HG02571 (cell line): Measurements from ENCODE around the gene SLC6A16.
"Not testable (repeated sequence)": the region's sequence is repeated elsewhere in the genome, so short reads cannot be mapped to it uniquely, and the experiment has no call there.

Source experiments
- ATAC-seq: cut with Tn5 transposase; IDR thresholded peaks from one replicate; pipeline ENCODE4 v1.9.1; 2021; ENCODE audit warnings: mild to moderate bottlenecking, moderate library complexity; ENCODE audit not compliant: unreplicated experiment

Gene SLC6A16

DNA sequence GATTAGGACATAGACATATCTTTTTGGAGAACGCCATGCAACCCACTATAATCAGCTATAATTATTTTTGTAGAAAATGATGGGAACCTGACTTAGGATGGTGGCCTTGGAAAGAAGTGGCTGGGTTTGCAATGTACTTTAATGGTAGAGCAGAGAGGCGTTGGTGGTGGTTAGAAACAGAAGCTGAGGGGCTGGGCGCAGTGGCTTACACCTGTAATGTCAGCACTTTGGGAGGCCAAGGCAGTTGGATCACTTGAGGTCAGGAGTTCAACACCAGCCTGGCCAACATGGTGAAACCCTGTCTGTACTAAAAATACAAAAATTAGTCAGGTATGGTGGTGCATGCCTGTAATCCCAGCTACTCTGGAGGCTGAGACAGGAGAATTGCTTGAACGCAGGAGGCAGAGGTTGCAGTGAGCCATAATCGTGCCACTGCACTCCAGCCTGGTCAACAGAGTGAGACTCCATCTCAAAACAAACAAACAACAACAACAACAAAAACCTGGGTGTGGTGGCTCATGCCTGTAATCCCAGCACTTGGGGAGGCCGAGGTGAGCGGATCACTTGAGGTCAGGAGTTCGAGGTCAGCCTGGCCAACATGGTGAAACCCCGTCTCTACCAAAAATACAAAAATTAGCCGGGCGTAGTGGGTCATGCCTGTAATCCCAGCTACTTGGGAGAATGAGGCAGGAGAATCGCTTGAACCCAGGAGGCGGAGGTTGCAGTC lies 7.9 kb upstream of the SLC6A16 start:
- ATAC-seq, result not testable (repeated sequence)

DNA sequence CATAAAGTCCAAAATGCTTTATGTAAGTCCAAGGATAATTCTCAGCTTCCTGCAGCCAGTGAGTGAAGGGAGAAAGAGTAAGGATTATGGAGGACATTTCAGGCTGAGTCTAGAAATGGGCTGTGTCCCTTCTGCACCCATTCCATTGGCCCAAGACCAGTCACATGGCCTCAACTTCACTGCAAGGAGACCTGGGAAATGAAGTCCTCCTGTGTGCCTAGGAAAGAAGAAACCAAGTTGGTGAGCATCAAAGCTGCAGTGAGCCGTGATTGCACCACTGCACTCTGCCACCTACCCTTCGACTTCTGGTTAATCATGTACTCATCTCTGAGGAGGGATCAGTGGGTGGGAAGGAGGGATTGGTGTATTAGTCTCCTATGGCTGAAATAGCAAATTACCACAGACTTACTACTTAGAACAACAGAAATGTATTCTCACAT lies 6.6 kb upstream of the SLC6A16 start:
- no peak for ATAC-seq

DNA sequence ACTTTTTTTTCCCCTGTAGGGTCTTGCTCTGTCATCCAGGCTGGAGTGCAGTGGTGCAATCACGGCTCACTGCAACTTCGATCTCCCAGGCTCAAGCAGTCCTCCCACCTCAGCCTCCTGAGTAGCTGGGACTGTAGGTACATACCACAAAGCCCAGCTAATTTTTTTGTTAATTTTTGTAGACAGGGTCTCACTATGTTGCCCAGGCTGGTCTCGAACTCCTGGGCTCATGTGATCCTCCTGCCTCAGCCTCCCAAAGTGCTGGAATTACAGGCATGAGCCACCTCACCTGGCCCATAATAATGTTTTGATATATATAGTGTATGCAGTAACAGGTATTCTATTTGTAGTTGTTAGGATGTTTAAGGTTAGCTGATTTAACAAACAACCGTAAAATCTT lies 6.2 kb upstream of the SLC6A16 start:
- not testable (repeated sequence) for ATAC-seq

DNA sequence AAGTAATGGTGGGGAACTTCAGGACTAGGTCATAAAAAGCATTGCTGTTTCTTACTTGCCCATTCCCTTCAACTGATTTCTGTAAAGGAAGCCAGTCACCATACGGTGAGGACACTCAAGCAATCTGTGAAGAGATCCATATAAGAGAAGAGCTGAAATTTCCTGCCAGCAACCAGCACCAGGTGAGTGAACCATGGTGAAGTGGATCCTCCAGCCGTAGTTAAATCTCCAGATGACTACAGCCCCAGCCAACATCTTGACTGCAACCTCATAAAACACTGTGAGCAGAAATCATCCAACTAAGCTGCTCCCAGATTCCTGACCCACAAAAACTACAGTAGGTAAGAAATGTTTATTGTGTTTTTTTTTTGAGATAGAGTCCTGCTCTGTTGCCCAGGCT lies 3.8 kb upstream of the SLC6A16 start:
- ATAC-seq, result no peak

DNA sequence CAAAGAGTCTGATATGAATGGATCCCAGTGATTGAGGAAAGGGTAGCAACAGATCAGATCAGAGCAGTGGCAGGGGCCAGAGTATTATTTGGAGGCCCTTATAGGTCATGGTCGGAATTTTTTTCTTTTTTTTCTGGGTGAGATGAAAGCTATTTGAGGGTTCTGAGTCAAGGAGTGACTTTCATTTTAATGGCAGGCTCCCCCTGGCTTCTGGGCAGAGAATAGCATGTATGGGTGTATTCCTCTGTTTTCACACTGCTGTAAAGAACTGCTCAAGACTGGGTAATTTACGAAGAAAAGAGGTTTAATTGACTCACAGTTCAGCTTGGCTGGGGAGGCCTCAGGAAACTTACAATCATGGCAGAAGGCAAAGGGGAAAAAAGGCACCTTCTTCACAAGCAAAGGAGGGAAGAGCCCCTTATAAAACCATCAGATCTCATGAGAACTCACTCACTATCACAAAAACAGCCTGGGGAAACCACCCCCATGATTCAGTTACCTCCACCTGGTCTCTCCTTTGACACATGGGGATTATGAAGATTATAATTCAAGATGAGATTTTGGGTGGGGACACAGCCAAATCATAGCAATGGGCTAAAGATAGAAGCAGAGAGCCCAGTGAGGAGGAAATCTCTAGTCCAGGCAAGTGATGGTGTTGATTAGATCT lies 3.0 kb upstream of the SLC6A16 start:
- ATAC-seq, result no peak

DNA sequence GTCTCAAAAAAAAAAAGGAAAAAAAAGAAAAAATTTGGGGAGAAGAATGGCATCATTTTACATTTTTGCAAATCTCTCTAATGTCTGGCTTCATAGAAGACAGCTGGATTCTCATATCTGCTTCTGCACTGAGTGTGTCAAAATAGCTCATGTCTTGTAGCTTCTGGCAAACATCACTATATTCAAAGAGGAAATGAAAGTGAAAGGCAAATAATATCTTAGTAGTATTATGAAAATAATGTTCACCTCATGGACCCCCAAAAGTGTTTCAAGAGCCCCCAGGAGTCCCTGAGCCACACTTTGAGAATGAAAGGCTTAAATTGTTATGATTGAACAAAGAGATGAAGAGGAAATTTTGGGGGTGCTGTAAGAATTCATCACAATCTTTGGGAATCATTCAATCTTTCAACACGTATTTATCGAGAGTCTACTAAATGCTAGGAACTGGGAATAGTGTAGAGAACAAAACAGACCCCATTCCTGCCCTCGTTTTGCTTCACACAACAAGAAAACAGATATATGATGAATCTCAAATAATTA lies 1.2 kb upstream of the SLC6A16 start:
- no peak for ATAC-seq

DNA sequence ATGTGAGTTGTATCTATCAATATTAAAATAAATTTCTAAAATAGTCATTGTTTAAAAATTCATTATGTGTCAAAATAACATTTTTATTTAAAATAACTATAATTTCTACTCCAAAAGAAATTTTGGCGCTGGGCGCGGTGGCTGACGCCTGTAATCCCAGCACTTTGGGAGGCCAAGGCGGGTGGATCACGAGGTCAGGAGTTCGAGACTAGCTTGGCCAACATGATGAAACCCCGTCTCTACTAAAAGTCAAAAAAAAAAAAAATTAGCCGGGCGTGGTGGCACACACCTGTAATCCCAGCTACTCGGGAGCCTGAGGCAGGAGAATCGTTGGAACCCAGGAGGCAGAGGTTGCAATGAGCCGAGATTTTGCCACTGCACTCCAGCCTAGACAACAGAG lies 765 bp upstream of the SLC6A16 start:
- ATAC-seq, result not testable (repeated sequence)

DNA sequence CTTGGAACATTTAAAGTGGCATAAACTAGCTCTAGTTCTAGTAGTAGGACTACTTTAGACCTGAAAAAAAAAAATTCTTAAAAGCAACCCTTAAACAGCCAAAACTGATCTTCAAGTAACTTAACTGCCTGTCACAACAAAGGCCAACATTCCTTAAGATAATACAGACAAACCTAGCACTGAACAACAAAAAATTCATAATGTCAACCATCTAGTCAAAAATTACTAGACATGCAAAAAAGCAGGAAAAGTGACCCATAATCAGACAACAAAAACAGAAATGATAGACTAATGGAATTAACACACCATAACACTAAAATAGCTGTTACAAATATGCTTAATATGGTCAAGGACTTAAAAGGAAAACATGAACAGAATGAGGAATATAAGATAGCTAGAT lies 6.7 kb downstream of the SLC6A16 start:
- no peak for ATAC-seq

DNA sequence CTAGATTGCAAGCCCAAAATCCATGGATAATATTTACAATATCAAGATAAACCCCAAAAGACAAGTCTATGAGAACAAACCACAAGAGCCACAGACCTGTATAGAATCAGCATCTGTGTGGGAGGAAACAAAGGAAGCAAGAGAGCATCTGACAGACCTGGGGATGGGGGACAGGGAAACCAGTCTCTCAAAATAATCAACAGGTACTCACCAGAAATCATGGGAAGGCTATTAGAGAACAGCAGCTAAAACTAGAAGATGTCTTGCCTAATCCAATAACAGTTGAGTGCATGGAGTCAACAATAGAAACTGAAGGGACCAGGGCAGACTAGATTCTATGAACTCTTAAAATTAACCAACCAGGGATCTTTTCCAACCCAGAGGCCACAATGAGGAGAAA lies 8.7 kb downstream of the SLC6A16 start:
- no peak for ATAC-seq

DNA sequence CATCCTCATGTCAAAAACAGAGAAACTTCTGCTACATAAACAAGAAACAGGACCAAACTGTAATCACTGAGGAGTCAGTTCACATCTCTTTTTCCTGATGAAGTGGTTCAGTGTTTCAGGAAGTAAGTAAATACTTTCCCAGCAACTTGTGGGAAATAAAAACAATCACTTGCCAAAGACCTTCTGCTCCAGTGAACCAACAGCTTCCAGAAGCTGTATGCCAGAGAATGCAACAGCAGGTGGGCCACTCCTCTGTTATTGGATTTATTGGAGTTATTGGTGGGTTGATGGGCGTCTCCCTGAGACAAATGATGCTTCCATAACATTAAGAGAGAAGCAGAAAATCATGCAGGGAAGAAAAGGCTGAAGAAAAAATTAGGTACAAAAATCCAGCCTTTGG lies 9.9 kb downstream of the SLC6A16 start:
- ATAC-seq, result no peak

DNA sequence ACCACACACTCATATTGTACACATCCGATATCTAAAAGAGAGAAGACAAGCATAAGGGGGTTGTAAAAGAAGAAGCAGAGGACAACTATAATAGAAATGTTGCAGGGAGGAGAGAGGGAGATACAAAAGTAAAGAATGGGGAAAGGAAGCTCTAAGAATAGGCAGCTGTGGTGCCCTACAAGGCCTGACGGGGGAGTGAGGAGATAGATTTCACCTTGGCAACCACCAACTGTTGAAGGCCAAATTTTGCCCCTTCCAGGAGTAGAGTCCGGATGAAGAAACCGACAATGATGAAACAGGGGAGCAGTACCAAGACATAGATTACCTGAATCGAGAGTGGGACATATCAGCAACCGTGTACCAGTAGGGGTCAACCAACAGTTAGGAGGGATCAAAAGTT lies 15.9 kb downstream of the SLC6A16 start:
- no peak for ATAC-seq

DNA sequence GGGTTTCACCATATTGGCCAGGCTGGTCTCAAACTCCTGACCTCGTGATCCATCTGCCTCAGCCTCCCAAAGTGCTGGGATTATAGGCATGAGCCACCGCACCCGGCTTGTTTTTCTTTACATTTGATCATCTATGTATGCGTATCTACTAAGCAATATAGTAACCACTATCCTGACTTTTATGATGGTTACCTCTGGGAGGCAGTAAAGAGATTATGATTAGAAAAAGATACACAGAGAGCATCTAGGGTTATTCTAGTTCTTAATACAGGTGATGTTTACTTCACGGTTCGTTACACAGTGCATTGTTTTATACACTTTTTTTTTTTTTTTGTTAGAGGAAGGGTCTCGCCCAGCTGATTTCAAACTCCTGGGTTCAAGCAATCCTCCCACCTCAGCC lies 18.3 kb downstream of the SLC6A16 start:
- not testable (repeated sequence) for ATAC-seq

DNA sequence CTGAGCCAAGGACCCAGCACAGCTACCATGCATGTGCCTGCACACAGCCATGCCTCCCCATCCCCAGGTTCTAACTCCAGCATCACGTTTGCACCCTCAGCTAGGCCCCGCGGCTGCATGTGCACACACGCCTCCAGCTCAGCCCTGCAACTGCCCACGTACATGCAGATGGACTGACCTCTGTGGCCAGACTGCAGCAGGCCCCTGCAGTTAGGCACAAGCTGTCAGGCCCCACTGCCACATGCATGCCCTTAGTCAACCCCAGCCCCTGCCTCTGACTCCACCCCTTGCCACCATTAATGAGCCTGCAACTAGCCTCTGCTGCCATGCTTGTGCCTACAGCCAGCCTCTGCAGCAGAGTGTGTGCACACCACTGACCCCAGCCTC lies 23.1 kb downstream of the SLC6A16 start:
- no peak for ATAC-seq

DNA sequence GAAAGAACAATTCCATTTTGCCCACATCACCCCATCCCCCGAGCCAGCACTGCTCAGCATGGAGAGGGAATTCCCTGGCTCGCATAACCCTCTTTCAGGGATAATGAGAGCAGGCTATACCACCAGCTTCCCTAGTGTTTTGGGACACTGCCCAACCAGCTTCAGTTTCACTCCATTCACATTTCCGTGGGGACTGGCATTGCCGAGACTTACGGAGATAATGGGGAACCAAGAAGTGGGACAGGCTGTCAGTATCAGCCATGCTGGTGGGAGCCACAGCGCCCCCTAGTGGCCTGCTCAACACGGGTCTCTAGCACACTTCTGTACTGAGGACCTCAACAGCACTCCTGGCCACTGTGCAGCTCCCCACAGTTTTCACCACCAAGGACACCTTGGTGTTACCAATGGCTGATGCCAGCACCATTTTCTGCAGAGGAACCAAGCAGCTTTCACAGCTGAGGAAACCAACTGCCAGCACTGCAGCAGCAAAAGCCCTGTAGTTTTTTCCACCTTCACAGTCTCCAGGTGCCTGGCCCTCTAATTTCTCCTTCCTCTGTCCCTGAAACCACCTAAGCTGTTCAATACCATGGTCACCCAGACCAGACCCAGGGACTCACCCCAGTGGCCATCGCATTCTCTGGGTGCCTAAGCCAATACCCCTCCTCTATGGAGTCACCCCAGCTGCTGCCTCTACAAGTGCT lies 23.7 kb downstream of the SLC6A16 start:
- no peak for ATAC-seq

DNA sequence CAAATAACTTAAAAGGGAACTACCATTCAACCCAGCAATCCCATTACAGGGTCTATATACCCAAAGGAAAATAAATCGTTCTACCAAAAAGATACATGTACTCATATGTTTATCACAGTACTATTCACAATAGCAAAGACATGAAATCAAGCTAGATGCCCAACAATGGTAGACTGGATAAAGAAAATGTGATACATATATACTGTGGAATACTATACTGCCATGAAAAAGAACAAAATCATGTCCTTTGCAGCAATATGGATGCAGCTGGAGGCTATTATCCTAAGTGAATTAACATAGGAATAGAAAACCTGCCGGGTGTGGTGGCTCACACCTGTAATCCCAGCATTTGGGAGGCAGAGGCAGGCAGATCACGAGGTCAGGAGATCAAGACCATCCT lies 26.3 kb downstream of the SLC6A16 start:
- ATAC-seq, result not testable (repeated sequence)

DNA sequence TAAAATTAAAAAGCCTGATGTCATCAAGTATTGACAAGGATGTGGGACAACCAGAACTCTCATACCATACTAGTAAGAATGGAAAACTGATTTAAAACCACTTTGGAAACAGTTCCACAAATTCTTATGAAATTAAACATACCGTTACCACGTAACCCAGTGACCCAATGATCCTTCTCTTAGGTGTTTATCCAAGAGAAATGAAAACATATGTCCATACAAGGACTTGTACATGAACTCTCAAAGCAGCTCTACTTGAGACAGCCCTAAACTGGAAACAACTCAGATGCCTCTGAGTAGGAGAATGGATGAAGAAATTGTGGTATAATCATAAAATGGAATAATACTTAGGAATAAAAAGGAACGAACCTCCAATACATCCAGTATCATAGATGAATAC lies 27.6 kb downstream of the SLC6A16 start:
- no peak for ATAC-seq

DNA sequence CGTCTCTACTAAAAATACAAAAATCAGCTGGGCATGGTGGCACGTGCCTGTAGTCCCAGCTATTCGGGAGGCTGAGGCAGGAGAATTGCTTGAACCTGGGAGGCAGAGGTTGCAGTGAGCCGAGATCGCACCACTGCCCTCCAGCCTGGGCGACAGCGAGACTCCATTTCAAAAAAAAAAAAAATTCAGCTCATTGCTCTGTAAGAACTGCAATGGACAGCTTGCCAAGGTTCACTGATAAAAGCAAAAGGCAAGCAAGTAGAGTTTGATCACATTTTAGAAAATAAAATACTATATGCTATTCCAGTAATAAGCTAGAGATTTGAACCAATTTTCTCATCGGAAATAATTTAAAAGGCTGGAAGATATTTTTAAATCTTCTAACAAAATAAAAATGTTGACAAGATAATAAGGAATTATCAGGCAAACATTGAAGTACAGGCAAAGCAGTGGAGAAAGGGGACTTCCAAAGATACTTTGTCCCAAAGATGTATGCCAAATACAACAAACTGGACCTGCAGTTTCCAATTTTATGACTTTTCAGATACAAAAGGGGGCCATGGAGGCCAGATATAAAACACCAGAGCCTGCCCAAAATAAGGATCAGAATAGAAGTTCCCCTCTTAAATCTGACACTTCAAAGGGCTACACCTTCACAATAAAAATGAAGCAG lies 29.6 kb downstream of the SLC6A16 start:
- ATAC-seq, result no peak

DNA sequence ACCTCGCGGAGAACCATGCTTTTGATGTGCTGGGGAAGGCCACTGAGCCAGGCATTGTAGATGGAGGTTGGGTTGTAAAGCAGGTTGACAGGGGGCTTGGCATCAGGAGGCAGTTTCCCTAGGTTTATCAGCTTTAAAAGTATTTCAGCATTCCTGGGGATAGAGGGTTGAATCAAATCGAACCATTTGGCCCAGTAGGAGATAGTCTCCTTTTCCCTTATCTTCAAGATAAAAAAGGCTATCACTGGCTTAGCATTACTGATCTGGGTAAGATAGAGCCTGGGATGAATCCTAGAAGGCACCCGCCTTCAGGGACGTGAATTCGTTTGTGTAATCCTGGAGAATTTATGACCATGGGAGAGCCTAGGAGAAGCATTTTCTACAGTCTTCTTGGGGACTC lies 30.6 kb downstream of the SLC6A16 start:
- no peak for ATAC-seq

DNA sequence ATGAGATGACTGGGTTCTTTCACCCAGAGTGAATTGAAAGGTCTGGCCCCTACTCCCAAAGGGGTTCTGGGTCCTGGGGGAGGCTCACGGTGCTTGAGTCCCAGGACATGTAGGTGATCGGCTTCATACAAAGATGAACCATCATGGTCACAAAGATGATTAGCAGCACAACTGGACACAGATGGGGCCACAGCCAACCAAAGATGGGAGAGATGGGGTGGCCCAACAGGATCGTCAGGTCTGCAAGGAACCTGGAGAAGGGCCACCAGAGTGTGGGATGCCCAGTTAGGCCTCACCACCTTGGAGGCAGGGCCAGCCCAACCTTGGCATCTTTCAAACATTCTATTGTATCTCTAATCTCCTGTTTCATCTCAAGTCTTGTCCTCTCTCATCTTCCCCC lies 34.5 kb downstream of the SLC6A16 start:
- no peak for ATAC-seq

DNA sequence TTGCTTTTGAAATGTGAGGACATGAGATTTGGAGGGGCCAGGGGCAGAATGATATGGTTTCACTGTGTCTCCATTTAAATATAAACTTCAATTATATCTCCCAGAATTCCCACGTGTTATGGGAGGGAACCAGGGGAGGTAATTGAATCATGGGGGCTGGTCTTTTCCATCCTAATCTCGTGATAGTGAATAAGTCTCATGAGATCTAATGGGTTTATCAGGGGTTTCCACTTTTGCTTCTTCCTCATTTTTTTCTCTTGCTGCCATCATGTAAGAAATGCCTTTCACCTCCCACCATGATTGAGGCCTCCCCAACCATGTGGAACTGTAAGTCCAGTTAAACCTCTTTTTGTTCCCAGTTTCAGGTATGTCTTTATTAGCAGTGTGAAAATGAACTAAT lies 35.7 kb downstream of the SLC6A16 start:
- ATAC-seq, result not testable (repeated sequence)

DNA sequence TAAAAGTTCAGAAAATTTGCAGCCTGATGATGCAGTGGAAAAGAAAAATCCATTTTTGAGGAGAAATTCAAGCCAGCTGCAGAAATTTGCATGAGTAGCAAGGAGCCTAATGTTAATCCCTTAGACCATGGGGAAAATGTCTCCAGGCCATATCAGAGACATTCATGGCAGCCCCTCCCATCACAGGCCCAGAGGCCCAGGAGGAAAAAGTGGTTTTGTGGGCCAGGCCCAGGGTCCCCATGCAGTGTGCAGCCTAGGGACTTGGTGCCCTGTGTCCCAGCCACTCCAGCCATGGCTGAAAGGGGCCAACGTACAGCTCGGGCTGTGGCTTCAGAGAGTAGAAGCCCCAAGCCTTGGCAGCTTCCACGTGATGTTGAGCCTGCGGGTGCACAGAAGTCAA lies 36.8 kb downstream of the SLC6A16 start:
- ATAC-seq, result not testable (repeated sequence)
